Measurements from ENCODE around the gene NUP153.
"Not testable (repeated sequence)": the region's sequence is repeated elsewhere in the genome, so short reads cannot be mapped to it uniquely, and the experiment has no call there.

NUP153 gene

GRCh38 chr6:17714177-17714576, 7.5 kb upstream of the NUP153 start:
- no peak for DNase-seq (ENCODE audit: low read depth, low spot score)

- no peak for DNase-seq (ENCODE audit: low read depth, low spot score)
These were observed 5.9 kb upstream of the NUP153 start for GRCh38 chr6:17712576-17712975.

- DNase-seq (ENCODE audit: low read depth, low spot score), result no peak
These were observed 3.6 kb upstream of the NUP153 start for GRCh38 chr6:17710331-17710730.

GRCh38 chr6:17709476-17709875, 2.8 kb upstream of the NUP153 start:
- DNase-seq (ENCODE audit: low read depth, low spot score), result no peak

- DNase-seq (ENCODE audit: low read depth, low spot score), result not testable (repeated sequence)
These were observed 1.3 kb upstream of the NUP153 start for GRCh38 chr6:17708035-17708434.

GRCh38 chr6:17707371-17707651, 586 bp upstream of the NUP153 start:
- no peak for DNase-seq (ENCODE audit: low read depth, low spot score)

GRCh38 chr6:17705778-17706579, 746 bp downstream of the NUP153 start:
- peak; percentile 76 for DNase-seq (ENCODE audit: low read depth, low spot score)

- peak; percentile 81 for DNase-seq (ENCODE audit: low read depth, low spot score)
These were observed 1.3 kb downstream of the NUP153 start for GRCh38 chr6:17705428-17705777.

GRCh38 chr6:17703256-17703694, 3.5 kb downstream of the NUP153 start:
- peak; percentile 77 for DNase-seq (ENCODE audit: low read depth, low spot score)

- no peak for DNase-seq (ENCODE audit: low read depth, low spot score)
These were observed 6.0 kb downstream of the NUP153 start for GRCh38 chr6:17700421-17701416.

GRCh38 chr6:17691925-17692538, 14.7 kb downstream of the NUP153 start:
- no peak for DNase-seq (ENCODE audit: low read depth, low spot score)

- peak; percentile 15 for DNase-seq (ENCODE audit: low read depth, low spot score)
These were observed 18.2 kb downstream of the NUP153 start for GRCh38 chr6:17688481-17688880.

- DNase-seq (ENCODE audit: low read depth, low spot score), result no peak
These were observed 19.6 kb downstream of the NUP153 start for GRCh38 chr6:17687136-17687535.

GRCh38 chr6:17684134-17684533, 22.6 kb downstream of the NUP153 start:
- DNase-seq (ENCODE audit: low read depth, low spot score), result no peak

GRCh38 chr6:17683428-17683827, 23.3 kb downstream of the NUP153 start:
- DNase-seq (ENCODE audit: low read depth, low spot score), result no peak

GRCh38 chr6:17679726-17680125, 27.0 kb downstream of the NUP153 start:
- no peak for DNase-seq (ENCODE audit: low read depth, low spot score)

GRCh38 chr6:17677602-17678001, 29.1 kb downstream of the NUP153 start:
- DNase-seq (ENCODE audit: low read depth, low spot score), result no peak

GRCh38 chr6:17673543-17674254, 33.0 kb downstream of the NUP153 start:
- no peak for DNase-seq (ENCODE audit: low read depth, low spot score)

- no peak for DNase-seq (ENCODE audit: low read depth, low spot score)
These were observed 34.5 kb downstream of the NUP153 start for GRCh38 chr6:17672064-17672718.

GRCh38 chr6:17666646-17667045, 40.1 kb downstream of the NUP153 start:
- DNase-seq (ENCODE audit: low read depth, low spot score), result peak; percentile 5

GRCh38 chr6:17665132-17665531, 41.6 kb downstream of the NUP153 start:
- no peak for DNase-seq (ENCODE audit: low read depth, low spot score)

All from astrocyte of the hippocampus (primary cell).